SU-DHL-6 (cell line): ENCODE measurements around the gene PDCD1.

ENCODE experiments used
- CTCF ChIP-seq: fragments of 200-600 bp; sonication (generic); IDR thresholded peaks from one replicate; pipeline ENCODE4 v1.5.1; 2017; ENCODE audit warnings: antibody characterized with exemption, mild to moderate bottlenecking, low read length, moderate library complexity; ENCODE audit not compliant: insufficient read depth, poor library complexity, severe bottlenecking
- EZH2phosphoT487 ChIP-seq: fragments of 200-600 bp; sonication (generic), shearing (Covaris generic); conservative IDR thresholded peaks from 2 replicates; pipeline ENCODE4 v1.6.1; 2018; ENCODE audit warnings: mild to moderate bottlenecking, antibody characterized with exemption, low read length, moderate library complexity, mixed read lengths

- TF ChIP-seq EZH2phosphoT487 (no peak), CTCF (no peak)
Observed at GRCh38 chr2:241888641-241889040, 29.9 kb upstream of the PDCD1 start.
